Hepatocyte (in vitro differentiated cells): ENCODE results near the gene SLC30A7. TPM values are rescaled to one million over a fixed set of nuclear protein-coding genes. Genes with fewer than 3 reads are reported as not detected.

ENCODE experiments used
- DNase-seq: peaks from one replicate; pipeline ENCODE4 v3.0.0-alpha.2; 2016; ENCODE audit warnings: low spot score
- H2AFZ ChIP-seq: fragments of 200-600 bp; sonication (generic); 2 replicates; pipeline ENCODE4 v1.6.0; 2016; ENCODE audit warnings: antibody characterized with exemption, mild to moderate bottlenecking
- H3K27ac ChIP-seq: fragments of 200-600 bp; sonication (generic); 2 replicates; pipeline ENCODE4 v1.5.1; 2016; ENCODE audit warnings: mild to moderate bottlenecking
- H3K27me3 ChIP-seq: fragments of 200-600 bp; sonication (generic); 2 replicates; pipeline ENCODE4 v1.6.1; 2016
- H3K36me3 ChIP-seq: fragments of 200-600 bp; sonication (generic); replicated peaks from 2 replicates; pipeline ENCODE4 v1.5.1; 2016; ENCODE audit warnings: low read depth; ENCODE audit not compliant: insufficient read depth
- H3K4me1 ChIP-seq: fragments of 200-600 bp; sonication (generic); 2 replicates; pipeline ENCODE4 v1.5.1; 2016; ENCODE audit warnings: mild to moderate bottlenecking, moderate library complexity; ENCODE audit not compliant: insufficient read depth
- H3K4me2 ChIP-seq: fragments of 200-600 bp; sonication (generic); 2 replicates; pipeline ENCODE4 v1.6.0; 2016
- H3K4me3 ChIP-seq: fragments of 200-600 bp; sonication (generic); 2 replicates; pipeline ENCODE4 v1.5.1; 2016; ENCODE audit warnings: mild to moderate bottlenecking
- H3K79me2 ChIP-seq: fragments of 200-600 bp; sonication (generic); 2 replicates; pipeline ENCODE4 v1.6.0; 2017; ENCODE audit warnings: mild to moderate bottlenecking
- H3K9me2 ChIP-seq: fragments of 200-600 bp; sonication (generic); replicated peaks from 2 replicates; pipeline ENCODE4 v1.6.0; 2017; ENCODE audit warnings: mild to moderate bottlenecking; ENCODE audit not compliant: insufficient read depth
- H3K9me3 ChIP-seq: fragments of 200-600 bp; sonication (generic); 2 replicates; pipeline ENCODE4 v1.5.1; 2016; ENCODE audit warnings: low read depth, mild to moderate bottlenecking
- H4K20me1 ChIP-seq: fragments of 200-600 bp; sonication (generic); 2 replicates; pipeline ENCODE4 v1.6.0; 2016; ENCODE audit warnings: mild to moderate bottlenecking; ENCODE audit not compliant: insufficient read depth, poor library complexity, severe bottlenecking
- EZH2 ChIP-seq: fragments of 200-600 bp; sonication (generic); IDR thresholded peaks from 2 replicates; pipeline ENCODE4 v1.6.1; 2016; ENCODE audit warnings: antibody characterized with exemption, mild to moderate bottlenecking, borderline replicate concordance
- EZH2phosphoT487 ChIP-seq: fragments of 200-600 bp; sonication (generic); IDR thresholded peaks from one replicate; pipeline ENCODE4 v1.6.1; 2018; ENCODE audit warnings: antibody characterized with exemption, mild to moderate bottlenecking, low read depth, moderate library complexity; ENCODE audit not compliant: unreplicated experiment, severe bottlenecking
- WGBS: methylation state at CpG from one replicate; pipeline ENCODE4 v1.1.6; 2016; ENCODE audit warnings: low lambda C conversion rate; ENCODE audit errors: missing lambda C conversion rate; 5-methylcytosine and 5-hydroxymethylcytosine counted together
- polyA plus RNA-seq: library from polyadenylated mRNA; unstranded; fragments of >200 nt; fragmentation: Nextera tagmentation; extraction: Ambion mirVana; gene quantifications from 2 replicates; pipeline ENCODE4 v1.2.1, GENCODE V29; 2016
- total RNA-seq: library from RNA; depleted of rRNA; stranded (reverse); fragments of >200 nt; gene quantifications from 2 replicates; pipeline ENCODE4 v1.2.3, GENCODE V29; 2014
- TF ChIP-seq, protein P1 (sequence below): fragments of 200-600 bp; sonication (generic); IDR thresholded peaks from 2 replicates; pipeline ENCODE4 v1.5.1; 2016; ENCODE audit warnings: antibody characterized with exemption, mild to moderate bottlenecking; ENCODE audit not compliant: poor library complexity

SLC30A7 gene
- total and polyA plus RNA-seq, 2 experiments from 2014 or later, result 23.0 to 61.9 TPM

DNA sequence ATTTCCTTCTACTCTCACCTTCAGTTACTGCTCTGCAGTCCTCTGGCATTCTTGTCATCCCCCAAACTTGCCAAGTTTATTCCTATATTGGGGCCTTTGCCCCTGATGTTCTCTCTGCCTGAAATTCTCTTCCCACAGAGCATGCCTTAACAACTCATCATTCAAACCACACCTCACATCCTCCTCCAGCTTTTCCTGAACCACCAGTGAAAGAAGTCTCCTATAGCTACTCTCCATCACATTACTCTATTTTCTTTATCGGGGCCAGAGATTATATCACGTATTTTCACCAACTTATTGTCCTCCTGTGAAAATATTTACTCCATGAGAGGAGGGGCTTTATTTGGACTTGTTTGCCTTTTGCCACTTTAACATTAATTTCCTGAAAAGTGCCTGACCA lies 33.3 kb upstream of the SLC30A7 start:
- H3K4me1 ChIP-seq, result no peaks in the 10 kb centered on the region
- WGBS, result 98% methylated on average over 2 of the region's 2 CpGs
- no peak overlapping the region for H2AFZ ChIP-seq
- H3K79me2 ChIP-seq, result no peaks in the 10 kb centered on the region
- H4K20me1 ChIP-seq, result no peaks in the 10 kb centered on the region
- no peaks in the 10 kb centered on the region for H3K9me2 ChIP-seq
- TF ChIP-seq EZH2phosphoT487, result no peak
- TF ChIP-seq, protein P1, sequence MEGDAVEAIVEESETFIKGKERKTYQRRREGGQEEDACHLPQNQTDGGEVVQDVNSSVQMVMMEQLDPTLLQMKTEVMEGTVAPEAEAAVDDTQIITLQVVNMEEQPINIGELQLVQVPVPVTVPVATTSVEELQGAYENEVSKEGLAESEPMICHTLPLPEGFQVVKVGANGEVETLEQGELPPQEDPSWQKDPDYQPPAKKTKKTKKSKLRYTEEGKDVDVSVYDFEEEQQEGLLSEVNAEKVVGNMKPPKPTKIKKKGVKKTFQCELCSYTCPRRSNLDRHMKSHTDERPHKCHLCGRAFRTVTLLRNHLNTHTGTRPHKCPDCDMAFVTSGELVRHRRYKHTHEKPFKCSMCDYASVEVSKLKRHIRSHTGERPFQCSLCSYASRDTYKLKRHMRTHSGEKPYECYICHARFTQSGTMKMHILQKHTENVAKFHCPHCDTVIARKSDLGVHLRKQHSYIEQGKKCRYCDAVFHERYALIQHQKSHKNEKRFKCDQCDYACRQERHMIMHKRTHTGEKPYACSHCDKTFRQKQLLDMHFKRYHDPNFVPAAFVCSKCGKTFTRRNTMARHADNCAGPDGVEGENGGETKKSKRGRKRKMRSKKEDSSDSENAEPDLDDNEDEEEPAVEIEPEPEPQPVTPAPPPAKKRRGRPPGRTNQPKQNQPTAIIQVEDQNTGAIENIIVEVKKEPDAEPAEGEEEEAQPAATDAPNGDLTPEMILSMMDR, result no peak
- no peak for TF ChIP-seq EZH2
- no peak overlapping the region for H3K27ac ChIP-seq
- no peaks in the 10 kb centered on the region for H3K36me3 ChIP-seq
- no peaks in the 10 kb centered on the region for H3K9me3 ChIP-seq
- no peaks in the 10 kb centered on the region for H3K27me3 ChIP-seq
- H3K4me3 ChIP-seq, result no peak overlapping the region
- DNase-seq, result no peak
- H3K4me2 ChIP-seq, result no peak overlapping the region

DNA sequence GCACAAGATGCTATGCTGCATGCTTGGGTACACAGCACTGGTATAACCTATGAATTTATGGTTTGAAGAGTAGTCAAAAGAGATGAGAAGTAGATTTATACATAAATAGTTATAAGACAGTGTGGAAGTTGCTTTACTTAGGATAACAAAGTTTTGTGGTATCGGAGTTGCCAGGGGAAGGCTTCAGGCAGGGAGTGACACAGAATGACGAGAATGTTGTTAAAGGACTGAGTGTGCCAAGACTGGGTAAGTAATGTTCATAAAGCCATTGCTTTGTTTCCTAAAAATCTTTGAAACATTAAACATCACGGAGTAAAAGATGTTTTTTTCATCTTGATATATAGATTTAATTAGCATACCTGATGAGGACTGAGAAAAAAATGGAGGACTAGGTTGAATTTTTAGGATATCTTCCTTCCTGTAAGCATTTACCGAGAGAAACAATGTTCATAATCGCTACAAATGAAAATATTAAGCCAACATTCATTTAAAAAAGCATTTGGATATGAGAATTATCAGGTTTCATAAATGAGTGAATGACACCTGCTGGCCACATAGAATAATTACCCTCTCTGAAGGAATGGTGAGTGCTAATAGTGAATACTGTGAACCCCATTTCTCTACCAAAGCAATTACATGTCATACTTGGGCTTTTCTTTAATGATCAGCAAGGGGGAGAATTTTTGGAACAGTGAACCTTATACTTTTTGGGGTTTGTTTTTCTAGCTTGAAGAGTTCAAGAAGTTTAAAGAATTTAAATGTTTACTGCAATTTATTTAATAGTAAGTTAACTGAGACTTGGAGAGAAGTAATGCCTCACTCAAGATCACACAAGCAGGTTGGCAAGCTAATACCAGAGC lies 29.6 kb upstream of the SLC30A7 start:
- no peaks in the 10 kb centered on the region for H3K79me2 ChIP-seq
- no peaks in the 10 kb centered on the region for H3K9me2 ChIP-seq
- no peaks in the 10 kb centered on the region for H4K20me1 ChIP-seq
- no peak for TF ChIP-seq EZH2phosphoT487
- TF ChIP-seq, protein P1, result peak; percentile 66
- H2AFZ ChIP-seq, result no peak overlapping the region
- no peaks in the 10 kb centered on the region for H3K27me3 ChIP-seq
- 72% methylated on average over 5 of the region's 5 CpGs for WGBS
- H3K36me3 ChIP-seq, result no peaks in the 10 kb centered on the region
- DNase-seq, result peak; percentile 44
- no peak overlapping the region for H3K4me2 ChIP-seq
- no peak overlapping the region for H3K4me3 ChIP-seq
- no peaks in the 10 kb centered on the region for H3K4me1 ChIP-seq
- H3K27ac ChIP-seq, result no peak overlapping the region
- H3K9me3 ChIP-seq, result no peaks in the 10 kb centered on the region

DNA sequence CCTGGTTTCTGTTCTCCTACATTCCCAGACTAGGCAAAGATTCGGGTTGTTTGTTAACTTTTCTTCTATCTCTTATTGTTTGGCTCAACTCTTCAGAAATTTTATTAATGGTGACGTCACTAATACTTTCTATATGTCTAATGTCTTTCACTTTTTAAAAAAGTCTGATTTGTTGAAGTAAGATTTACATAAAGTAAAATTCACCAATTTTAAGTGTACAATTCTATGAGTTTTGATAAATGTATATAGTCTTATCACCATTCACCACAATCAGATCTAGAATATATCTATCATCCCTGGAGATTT lies 29.0 kb upstream of the SLC30A7 start:
- TF ChIP-seq, protein P1, result no peak
- TF ChIP-seq EZH2 (no peak), EZH2phosphoT487 (no peak)
- H2AFZ ChIP-seq, result no peak overlapping the region
- H3K27ac ChIP-seq, result no peak overlapping the region
- no peaks in the 10 kb centered on the region for H3K9me3 ChIP-seq
- DNase-seq, result no peak
- no peaks in the 10 kb centered on the region for H4K20me1 ChIP-seq
- no peak overlapping the region for H3K4me3 ChIP-seq
- 73% methylated on average over 2 of the region's 2 CpGs for WGBS
- no peaks in the 10 kb centered on the region for H3K27me3 ChIP-seq
- no peak overlapping the region for H3K4me2 ChIP-seq
- no peaks in the 10 kb centered on the region for H3K9me2 ChIP-seq
- no peaks in the 10 kb centered on the region for H3K79me2 ChIP-seq
- H3K36me3 ChIP-seq, result no peaks in the 10 kb centered on the region
- H3K4me1 ChIP-seq, result no peaks in the 10 kb centered on the region
